NOMO-1 treated with DMSO at 0.1 percent for 48 hours (cell line): ENCODE results near the gene ROBO1.
"Not testable (repeated sequence)": the region's sequence is repeated elsewhere in the genome, so short reads cannot be mapped to it uniquely, and the experiment has no call there.

Experiments used
- DNase-seq: peaks from one replicate; lab custom pipeline; 2025; ENCODE audit not compliant: unreplicated experiment; lab: John Stamatoyannopoulos, UW

ROBO1 gene

DNA sequence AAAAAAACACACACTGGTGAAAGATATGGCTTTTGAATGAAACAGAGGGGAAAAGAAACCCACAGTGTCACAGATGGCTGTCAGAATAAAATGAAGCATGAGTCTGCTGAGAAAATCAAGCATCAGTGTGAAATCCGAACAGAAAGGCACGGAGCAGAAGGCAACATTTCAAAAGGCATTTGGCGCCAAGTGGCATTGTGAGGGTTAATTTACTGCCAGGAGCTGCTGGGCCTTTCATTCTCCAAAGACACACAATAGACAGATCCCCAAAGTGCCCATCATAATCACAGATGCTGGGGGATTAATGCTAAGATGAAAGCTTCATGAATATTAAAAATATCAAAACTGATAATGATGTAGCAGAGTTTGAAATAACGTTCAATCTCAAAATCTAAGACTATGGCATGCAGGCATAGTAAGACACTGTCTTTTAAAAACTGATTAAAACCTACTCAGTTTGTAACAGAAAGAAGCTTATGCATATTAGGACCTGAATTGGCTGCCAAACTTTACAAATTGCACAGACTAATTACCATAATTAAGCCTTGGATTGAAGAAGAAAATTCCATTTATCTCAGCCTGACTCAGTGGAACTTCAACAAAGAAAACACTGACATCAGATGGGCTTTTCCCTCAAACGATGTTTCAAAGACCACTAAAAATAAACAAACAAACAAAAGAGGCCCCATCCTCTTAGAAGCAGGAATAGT is 589.2 kb downstream of the ROBO1 start:
- no peak for DNase-seq

DNA sequence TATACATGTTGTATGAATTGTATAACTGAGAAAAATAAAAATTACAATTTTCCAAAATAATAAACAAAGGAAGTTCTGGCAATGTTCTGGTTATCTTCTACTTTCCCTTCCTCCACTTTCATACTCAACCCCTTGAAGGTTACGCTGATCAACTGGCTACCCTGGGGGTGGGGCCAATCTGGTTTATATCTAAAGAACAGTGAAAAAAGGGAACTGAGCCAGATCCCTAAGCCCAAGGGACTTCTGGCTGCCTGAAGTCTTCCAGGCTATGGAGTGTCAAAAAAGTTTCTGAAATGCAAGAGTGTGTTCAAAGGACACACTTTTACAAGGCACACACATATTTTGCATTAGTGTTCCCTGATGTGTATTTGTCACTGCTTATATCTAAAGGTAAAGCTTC is 591.9 kb downstream of the ROBO1 start:
- no peak for DNase-seq

DNA sequence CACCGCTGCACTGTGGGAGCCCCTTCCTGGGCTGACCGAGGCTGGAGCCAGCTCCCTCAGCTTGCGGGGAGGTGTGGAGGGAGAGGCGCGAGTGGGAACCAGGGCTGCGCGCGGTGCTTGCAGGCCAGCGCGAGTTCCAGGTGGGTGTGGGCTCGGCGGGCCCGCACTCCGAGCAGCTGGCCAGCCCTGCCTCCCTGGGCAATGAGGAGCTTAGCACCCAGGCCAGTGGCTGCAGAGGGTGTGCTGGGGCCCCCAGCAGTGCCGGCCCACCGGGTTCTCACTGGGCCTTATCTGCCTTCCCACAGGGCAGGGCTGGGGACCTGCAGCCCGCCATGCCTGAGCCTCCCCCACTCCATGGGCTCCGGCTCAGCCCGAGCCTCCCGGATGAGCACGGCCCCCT is 594.5 kb downstream of the ROBO1 start:
- DNase-seq: not testable (repeated sequence)

DNA sequence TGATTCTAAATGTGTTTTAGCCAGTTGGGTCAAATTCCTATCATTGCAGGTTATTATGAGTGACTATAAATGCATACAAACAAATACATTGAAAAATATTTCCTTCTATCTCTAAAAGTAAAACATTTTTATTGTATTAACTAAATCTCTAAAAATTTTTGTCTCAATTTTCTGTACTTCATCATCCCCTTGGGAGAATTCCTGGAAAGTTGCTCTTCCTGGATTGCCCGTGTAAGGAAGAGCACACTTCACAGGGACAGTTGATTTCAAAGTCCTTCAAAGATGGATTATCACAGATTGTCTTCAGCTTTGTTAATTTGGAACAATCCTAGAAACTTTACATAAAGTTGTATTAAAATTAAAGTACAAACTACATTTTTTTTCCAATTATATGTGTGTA is 595.6 kb downstream of the ROBO1 start:
- DNase-seq: no peak

DNA sequence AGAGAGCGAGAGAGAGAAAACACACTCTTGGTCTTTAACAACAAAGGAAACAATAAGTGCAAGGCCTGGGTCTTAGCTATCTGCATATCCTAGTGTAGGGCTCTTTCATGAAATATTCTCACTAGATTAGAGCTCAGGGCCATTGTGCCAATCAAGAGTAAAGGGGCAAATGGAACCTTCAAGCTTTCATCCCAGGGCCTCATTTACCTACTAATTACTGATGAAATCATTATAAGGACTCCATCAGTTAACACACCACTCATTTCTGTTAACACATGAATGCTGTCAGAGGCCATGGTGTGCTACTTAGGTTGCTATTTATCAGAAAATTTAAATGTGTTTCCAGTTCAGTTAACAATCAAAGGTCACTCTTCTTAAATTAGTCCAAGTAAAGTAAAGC is 597.8 kb downstream of the ROBO1 start:
- no peak for DNase-seq

DNA sequence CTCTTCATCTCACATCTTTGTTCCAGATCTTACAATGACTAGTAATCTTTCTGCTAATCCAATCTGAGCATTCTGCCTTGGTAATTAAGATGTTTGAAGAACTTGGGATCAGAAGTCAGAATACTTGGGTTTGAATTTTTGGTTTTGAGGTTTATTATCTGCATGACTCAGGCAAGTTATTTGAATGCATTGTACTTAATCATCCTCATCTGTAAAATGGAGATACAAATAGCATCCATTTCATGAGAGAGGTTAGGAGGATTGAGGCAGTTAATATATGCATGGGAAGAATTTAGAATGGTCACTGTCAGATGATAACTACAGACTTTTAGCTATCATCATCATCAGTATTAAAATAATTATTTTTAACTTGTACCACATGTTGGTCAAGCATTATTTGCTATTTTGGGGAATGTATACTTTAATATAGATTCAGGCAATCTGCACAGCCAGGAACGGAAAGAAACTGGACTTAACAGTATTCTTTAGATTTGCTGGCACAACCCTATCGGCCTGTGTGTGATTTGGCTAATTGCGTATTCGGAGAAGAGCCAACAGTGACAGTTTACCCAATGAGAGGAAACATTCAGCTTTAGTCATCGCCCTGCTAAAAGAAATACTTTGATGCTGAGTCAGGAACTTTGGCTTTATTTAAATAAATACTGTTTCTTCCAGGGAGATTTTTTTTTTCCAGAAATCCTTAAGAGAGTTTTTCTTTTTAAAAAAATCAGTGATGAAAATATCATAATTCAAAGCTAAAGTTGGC is 600.0 kb downstream of the ROBO1 start:
- no peak for DNase-seq

DNA sequence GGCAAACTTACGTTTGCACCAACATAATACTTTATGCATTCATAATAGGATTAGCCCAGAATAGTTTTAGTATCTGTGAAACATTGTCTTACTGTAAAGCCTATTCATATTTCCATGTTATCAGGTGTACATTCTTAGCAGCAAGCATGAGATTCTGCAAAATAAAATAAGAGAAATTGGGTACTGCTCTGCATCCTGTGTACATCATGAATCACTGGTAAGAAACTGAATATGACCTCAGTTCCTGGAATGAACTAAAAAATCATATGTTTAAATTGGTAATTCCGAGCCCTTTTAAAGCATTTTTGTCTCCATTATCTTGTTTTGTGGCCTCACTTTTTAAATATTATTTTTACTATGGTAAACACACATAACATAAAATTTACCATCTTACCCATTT is 605.1 kb downstream of the ROBO1 start:
- DNase-seq: no peak

DNA sequence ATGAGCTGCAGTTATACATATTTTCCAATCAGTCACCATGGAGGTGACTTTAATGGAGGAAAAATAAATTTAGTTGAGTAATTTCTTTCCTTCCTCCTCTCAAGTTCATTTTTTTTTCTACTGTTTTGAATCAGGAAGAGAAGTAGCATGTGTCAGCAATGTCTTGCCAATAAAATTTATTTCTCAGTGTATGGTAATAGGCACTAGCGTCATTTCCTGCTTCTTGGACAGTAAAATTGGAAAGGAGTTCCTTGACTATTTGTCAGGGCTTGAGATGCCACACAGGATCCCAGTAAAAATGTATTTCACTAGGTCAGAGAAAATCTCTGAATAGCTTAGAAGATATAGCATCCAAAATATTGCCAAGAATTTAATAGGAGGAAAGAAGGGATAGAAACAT is 605.9 kb downstream of the ROBO1 start:
- DNase-seq: peak; percentile 47

DNA sequence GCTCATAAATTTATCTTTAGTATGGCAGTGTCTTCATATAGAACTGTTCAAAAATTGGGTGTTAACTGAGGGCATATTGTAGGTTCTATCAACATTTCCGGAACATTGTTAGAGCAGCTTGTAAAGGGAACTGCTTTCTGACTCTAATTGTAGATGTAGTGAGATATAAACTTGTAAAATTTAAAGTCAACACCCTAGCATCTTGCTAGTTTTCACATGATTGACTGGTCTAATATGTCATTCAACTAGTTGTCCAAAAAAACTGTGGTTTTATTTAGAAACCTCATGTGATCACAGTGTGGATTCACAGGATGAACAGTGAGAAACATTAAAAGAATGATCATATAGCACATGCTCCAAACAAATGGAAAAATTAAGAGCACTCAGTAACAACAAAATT is 607.4 kb downstream of the ROBO1 start:
- no peak for DNase-seq

DNA sequence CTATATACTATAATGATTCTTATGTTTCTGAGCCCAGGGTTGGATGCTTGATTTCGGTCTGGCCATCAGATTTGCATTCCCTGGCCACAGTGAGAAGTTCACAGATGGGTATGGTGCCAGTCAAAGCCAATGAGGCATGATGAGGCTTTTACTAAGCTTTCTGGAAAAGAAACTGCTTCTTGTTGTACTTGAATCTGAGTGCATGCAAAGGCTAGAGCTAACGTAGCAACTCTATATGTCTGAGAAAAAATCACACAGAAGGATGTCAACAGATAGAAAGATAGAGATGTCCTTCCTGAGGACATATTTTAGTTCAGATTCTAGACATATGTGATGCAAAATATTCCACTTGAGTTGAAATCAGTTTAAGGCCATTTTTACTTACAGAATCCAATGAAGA is 608.1 kb downstream of the ROBO1 start:
- no peak for DNase-seq

DNA sequence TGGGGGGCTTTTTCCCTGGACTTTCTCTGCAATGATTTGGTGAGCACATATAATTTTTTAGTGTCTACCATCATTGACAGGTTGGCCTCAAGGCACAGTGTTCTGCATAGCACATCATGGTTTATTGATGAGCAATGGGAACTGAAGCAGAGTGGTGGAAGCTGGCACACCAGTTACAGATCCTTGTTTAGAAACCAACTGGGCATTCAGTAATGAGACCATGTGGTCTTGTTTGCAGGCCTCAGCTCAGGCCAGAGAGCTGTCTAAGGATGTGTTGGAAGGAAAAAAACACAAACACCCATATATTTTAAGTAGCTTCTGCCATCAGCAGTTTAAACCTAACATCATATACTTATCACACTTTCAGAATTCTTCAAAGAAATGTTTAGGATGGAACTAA is 610.6 kb downstream of the ROBO1 start:
- DNase-seq: no peak

DNA sequence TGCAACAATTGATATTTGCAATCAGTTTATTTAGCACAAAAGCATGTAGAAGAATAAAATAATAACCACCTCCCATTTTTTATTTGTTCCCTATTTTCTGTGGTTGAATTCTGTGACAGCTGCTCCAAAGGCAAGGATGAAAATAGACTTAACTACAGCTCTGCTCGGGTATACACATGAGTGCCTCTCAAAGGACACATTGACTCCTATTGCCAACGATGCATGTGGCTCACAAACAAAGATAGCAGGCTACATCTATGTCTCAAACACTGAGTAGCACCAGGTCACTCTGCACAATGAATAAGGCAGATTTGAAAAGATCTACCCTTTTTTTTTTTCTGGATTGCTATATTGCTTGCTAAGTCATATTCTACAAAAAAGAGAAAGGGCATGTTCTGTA is 612.9 kb downstream of the ROBO1 start:
- no peak for DNase-seq

DNA sequence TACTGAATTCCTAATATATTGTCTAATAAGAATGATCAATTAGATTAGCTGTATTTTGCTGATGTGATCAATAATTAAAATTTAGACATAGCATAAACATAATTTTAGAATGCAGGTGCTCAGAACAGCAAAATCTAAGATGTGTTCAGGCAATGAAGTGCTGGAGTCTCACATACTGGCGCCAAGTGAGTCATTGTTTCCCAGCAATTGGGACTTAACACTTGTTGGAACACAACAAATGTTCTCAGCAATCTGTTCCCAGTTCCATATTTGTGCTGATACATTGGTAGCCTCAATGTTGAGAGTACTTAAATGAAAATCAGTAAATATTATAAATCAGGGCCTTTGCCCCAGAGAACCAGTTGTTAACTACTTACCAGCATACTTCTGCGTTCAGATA is 619.0 kb downstream of the ROBO1 start:
- DNase-seq: no peak

DNA sequence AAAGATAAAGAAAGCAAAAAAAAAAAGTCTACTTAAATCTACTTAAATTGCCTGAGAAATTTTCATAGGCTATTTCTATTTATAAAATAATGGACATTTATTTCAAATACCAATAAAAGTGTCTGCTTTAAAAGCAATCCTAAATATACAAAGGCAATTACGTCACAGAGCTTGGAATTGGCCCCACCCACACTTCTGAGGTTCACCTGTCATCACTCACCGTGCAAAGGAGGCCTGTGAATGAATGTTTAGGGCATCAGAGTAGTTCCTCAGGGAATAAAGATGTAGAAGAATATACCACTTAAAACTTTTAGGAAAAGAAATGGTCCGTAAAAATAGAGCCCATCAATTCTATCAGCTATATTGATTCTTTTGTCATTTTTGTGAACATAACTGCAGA is 621.8 kb downstream of the ROBO1 start:
- no peak for DNase-seq

DNA sequence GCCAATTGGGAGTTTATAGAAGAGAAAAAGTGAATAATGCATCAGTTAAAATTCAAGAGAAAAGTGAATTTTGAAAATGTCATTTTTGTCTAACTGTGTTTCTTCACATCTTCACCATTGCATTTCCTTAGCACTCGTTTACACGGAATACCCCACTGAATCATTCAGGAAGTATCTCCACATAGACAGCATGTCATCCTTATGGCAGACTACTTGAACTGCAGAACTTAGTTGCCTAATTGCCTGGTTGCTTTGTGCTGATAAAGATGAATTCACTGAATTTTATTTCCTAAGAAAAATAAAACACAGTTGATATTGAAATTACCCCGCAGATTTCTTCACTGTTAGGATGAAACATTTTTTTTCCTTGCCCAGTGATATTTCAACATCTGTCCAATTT is 627.1 kb downstream of the ROBO1 start:
- DNase-seq: peak; percentile 25

DNA sequence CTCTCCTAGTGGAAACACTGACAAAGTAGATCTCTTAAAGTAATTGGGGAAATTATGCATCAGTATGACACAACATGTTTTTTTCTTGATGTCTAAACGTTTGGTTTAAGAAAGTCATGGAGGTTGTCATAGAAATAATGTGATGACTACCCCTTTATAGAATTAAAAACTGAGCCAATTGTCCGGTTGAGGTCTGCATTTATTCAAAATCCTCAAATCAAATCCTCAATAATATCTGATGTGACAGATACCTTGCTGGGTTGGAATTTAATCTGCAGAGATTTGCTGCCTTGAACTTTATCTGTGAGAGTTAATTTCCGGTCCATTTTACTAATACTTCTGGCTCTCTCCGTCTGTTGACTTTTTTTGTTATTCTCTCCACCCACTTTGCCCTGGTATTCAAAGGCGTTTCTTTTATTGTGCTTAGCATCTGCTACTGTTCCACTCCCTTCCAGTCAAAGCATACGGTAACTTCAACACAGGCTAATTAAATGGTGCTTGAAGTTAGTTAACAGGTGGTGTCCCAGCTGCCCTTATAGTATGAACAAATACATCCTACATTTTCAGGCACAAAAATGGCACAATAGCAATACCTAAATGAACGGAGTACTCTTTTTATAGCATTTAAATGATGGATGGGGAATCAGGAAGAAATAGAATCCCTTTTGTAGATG is 628.3 kb downstream of the ROBO1 start:
- DNase-seq: no peak

DNA sequence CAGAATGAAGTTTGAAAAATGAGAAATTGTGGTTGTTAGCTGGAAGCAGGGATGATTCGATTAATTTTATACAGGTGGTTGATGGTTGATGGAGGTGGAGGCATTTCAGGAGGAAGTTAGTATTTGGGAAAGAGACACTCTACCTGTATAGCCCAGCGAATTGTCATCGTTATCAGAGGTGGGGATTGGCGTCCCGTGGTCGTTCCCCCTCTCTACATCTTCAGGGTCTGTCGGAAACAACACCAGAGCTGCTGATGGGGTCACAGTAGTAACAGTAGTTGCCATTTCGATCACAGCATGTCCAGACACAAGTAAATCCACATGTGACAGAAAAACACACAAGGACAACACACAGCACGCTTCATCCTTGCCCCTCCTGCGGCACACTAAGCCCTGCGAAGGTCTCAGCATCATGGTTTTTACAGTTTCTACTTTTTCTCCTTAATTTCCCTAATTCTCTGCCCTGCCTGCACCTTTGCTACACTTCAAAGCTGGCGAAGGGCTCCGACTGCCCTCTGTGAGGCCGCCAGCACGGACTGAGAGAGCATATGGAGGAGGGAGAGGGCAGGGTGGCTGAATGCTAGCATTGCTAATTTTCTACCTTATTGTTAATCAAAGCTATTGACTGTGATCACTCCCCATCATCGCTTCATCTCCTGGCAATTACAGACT is 642.3 kb downstream of the ROBO1 start:
- DNase-seq: no peak

DNA sequence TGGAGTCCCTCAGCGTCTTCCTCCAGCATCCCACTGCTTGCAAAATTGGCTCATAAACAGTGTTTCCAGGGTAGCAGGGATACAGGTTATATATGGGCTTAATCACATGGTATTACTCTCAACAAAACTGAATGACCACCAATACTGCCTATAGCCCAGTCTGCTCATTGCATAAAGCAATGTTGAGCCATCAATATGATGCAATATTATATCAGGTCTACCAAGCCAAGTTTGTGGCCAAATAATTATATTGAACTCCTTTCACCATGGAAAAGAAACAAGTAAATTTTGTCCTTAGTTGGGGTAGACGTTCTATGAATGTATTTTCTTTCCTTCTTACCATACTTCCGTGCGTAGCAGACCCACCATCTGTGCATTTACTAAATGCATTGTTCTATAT is 652.3 kb downstream of the ROBO1 start:
- no peak for DNase-seq

DNA sequence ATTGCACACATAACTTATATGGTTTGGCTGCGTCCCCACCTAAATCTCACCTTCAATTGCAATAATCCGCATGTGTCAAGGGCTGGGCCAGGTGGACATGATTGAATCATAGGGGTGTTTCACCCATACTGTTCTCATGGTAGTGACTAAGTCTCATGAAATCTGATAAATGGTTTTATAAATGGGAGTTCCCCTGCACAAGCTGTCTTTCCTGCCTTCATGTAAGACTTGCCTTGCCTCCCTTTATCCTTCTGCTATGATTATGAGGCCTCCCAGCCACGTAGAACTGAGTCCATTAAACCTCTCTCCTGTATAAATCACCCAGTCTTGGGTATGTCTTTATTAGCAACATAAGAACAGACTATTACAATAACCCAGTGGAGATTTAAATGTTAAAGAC is 653.9 kb downstream of the ROBO1 start:
- no peak for DNase-seq

DNA sequence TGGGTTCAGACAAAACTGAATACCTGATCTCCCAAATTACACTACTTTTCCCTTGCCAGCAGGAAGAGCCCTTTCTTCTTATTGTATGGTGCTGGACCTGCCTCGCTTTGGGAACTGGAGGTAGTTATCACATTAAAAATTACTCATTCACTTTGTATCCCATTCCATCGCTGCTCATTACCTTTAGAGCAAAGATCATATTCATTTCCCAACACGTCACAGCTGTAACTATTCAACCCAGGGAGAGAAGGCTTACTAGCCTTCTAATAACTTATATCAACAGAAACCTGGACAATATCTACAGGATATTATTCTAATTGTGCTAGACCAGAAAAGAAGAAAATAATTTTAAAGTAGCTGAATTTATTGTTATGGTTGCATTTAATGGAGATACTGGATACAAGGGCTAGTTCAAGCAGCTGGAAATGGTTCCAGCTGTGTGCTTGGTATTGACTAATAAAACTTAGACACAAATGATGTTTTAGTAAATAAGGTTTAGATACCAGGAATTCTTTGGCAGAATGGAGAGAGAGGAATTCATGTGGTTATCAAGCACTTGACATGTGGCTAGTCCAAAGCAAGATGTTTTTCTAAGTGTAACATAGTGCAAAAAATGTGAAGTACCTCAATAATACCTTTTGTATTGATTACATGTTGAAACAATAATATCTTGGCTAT is 656.3 kb downstream of the ROBO1 start:
- DNase-seq: no peak

DNA sequence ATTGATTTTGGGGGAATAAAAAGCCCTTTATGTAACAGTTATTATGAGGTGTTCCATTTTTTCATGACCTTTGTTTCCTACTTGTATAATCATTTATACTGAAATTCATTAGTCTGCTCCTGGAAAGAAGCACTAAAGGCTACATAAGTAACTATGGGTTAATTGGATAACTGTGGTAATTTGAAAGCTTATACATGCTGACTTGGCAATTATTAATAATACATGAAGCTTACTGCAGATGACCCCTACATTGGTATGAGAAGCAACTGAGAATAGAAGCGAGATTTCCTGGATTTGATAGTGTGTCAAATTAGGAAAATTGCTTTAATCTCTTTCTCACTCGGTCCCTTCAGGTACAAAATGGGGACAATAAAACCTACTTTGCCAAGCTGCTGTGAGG is 658.0 kb downstream of the ROBO1 start:
- no peak for DNase-seq
